H1 (cell line): ENCODE data around the gene MAGI1. TPM values are rescaled to one million over a fixed set of nuclear protein-coding genes. Genes with fewer than 3 reads are reported as not detected.

Experiments used
- CTCF ChIA-PET: fragments of 300-600 bp; sonication (Branson Sonifier 250); formaldehyde crosslinking; loops from one replicate; lab custom pipeline; 2021; ENCODE audit not compliant: partially characterized antibody; lab: Charles Lee
- POLR2A ChIA-PET: fragments of 300-600 bp; sonication (Branson Sonifier 250); formaldehyde crosslinking; loops from one replicate; lab custom pipeline; 2021; ENCODE audit warnings: inconsistent platforms; ENCODE audit not compliant: partially characterized antibody; lab: Charles Lee
- DNase-seq, 2 experiments: peaks; one replicate each; pipeline versions ENCODE4 v3.0.0 to v3.0.0-alpha.2; 2010 to 2022; ENCODE audit warnings: low spot score in 2 of 2, low read depth in 1 of 2, mixed read lengths in 1 of 2
- FAIRE-seq: peaks from 2 replicates; lab custom pipeline; 2011; peaks lifted over from hg19 to GRCh38; lab: Jason Lieb, UNC
- H2AFZ ChIP-seq: 2 replicates; pipeline ENCODE4 v1.8.1; 2012; ENCODE audit warnings: low read length, inconsistent platforms
- H2AK5ac ChIP-seq: 2 replicates; pipeline ENCODE4 v1.6.1; 2013; ENCODE audit warnings: low read depth, low read length
- H2BK120ac ChIP-seq: replicated peaks from 2 replicates; pipeline ENCODE3; 2013; ENCODE audit warnings: low read depth, low read length, inconsistent platforms
- H2BK12ac ChIP-seq: 2 replicates; pipeline ENCODE4 v1.6.1; 2013; ENCODE audit warnings: low read depth, low read length
- H2BK15ac ChIP-seq: 2 replicates; pipeline ENCODE4 v1.6.1; 2013; ENCODE audit warnings: low read length
- H2BK20ac ChIP-seq: 2 replicates; pipeline ENCODE4 v1.6.1; 2013; ENCODE audit warnings: low read length
- H2BK5ac ChIP-seq: 2 replicates; pipeline ENCODE4 v1.6.1; 2013; ENCODE audit warnings: low read depth, low read length
- H3K14ac ChIP-seq: 2 replicates; pipeline ENCODE4 v1.6.1; 2013; ENCODE audit warnings: inconsistent platforms; ENCODE audit not compliant: insufficient read length
- H3K18ac ChIP-seq: 2 replicates; pipeline ENCODE4 v1.6.1; 2013; ENCODE audit warnings: low read length; ENCODE audit errors: extremely low read depth
- H3K23ac ChIP-seq: 2 replicates; pipeline ENCODE4 v1.6.1; 2013; ENCODE audit warnings: inconsistent platforms; ENCODE audit not compliant: insufficient read length
- H3K23me2 ChIP-seq: 2 replicates; pipeline ENCODE4 v1.6.1; 2013; ENCODE audit warnings: low read depth, low read length
- H3K27ac ChIP-seq: 2 replicates; pipeline ENCODE4 v1.6.1; 2011; ENCODE audit warnings: low read depth, low read length, inconsistent platforms
- H3K27me3 ChIP-seq, 4 experiments: replicated peaks in 1 of 4; 1 replicate in 1 of 4; 2 replicates in 3 of 4; pipeline versions ENCODE4 v1.6.1 to v1.8.1; 2011 to 2013; ENCODE audit warnings: low read length in 3 of 4, mild to moderate bottlenecking in 3 of 4, inconsistent platforms in 2 of 4, mixed read lengths in 2 of 4, moderate library complexity in 1 of 4; ENCODE audit not compliant: control insufficient read depth in 3 of 4, insufficient read depth in 3 of 4; ENCODE audit errors: extremely low read depth in 1 of 4
- H3K36me3 ChIP-seq, 4 experiments: 2 replicates each; pipeline versions ENCODE4 v1.6.1 to v1.8.1; 2011 to 2013; ENCODE audit warnings: mild to moderate bottlenecking in 4 of 4, low read length in 3 of 4, moderate library complexity in 2 of 4, control low read depth in 1 of 4, inconsistent platforms in 1 of 4; ENCODE audit not compliant: insufficient read depth in 4 of 4, control insufficient read depth in 2 of 4
- H3K4ac ChIP-seq: replicated peaks from 2 replicates; pipeline ENCODE3; 2013; ENCODE audit warnings: low read length, low read depth, mixed read lengths, inconsistent platforms; ENCODE audit not compliant: insufficient read length
- H3K4me1 ChIP-seq, 4 experiments: replicated peaks in 1 of 4; 1 replicate in 1 of 4; 2 replicates in 3 of 4; pipeline versions ENCODE4 v1.6.1 to v1.8.1; 2011 to 2013; ENCODE audit warnings: low read length in 3 of 4, inconsistent platforms in 2 of 4, mixed read lengths in 1 of 4; ENCODE audit not compliant: insufficient read depth in 4 of 4, control insufficient read depth in 3 of 4
- H3K4me2 ChIP-seq, 2 experiments: 2 replicates each; pipeline versions ENCODE4 v1.6.1 to v1.8.1; 2011 to 2013; ENCODE audit warnings: low read depth in 2 of 2, low read length in 2 of 2, control low read depth in 1 of 2, inconsistent platforms in 1 of 2, mild to moderate bottlenecking in 1 of 2; ENCODE audit not compliant: insufficient read depth in 1 of 2
- H3K4me3 ChIP-seq, 4 experiments: fragments of 200-600, 300-600 bp in 1 of 4; sonication (generic), shearing (Covaris generic), sonication (Bioruptor Twin) in 1 of 4; 2 replicates each; pipeline versions ENCODE4 v1.5.1 to v1.8.1; 2011 to 2016; ENCODE audit warnings: low read length in 4 of 4, low read depth in 3 of 4, control low read depth in 2 of 4, inconsistent platforms in 2 of 4, mild to moderate bottlenecking in 2 of 4, mixed read lengths in 1 of 4, moderate library complexity in 1 of 4; ENCODE audit not compliant: insufficient read depth in 2 of 4; ENCODE audit errors: extremely low read depth in 1 of 4
- H3K56ac ChIP-seq: replicated peaks from 2 replicates; pipeline ENCODE3; 2013; ENCODE audit warnings: low read depth, mild to moderate bottlenecking, mixed read lengths, low read length, inconsistent platforms; ENCODE audit not compliant: insufficient read length
- H3K79me1 ChIP-seq: 2 replicates; pipeline ENCODE4 v1.6.1; 2013; ENCODE audit warnings: low read depth, low read length, control low read depth
- H3K79me2 ChIP-seq, 2 experiments: 2 replicates each; pipeline versions ENCODE4 v1.6.1 to v1.8.1; 2012 to 2013; ENCODE audit warnings: low read length in 2 of 2, mild to moderate bottlenecking in 2 of 2, inconsistent platforms in 1 of 2; ENCODE audit not compliant: insufficient read depth in 2 of 2, control insufficient read depth in 1 of 2
- H3K9ac ChIP-seq, 4 experiments: replicated peaks in 1 of 4; 1 replicate in 1 of 4; 2 replicates in 3 of 4; pipeline versions ENCODE4 v1.6.1 to v1.8.1; 2011 to 2013; ENCODE audit warnings: low read depth in 3 of 4, low read length in 3 of 4, control low read depth in 2 of 4, mild to moderate bottlenecking in 2 of 4, moderate library complexity in 2 of 4, inconsistent platforms in 1 of 4; ENCODE audit errors: extremely low read depth in 1 of 4
- H3K9me3 ChIP-seq, 2 experiments: 2 replicates each; pipeline versions ENCODE4 v1.6.1 to v1.8.1; 2012 to 2013; ENCODE audit warnings: mild to moderate bottlenecking in 2 of 2, moderate library complexity in 2 of 2, control low read depth in 1 of 2, inconsistent platforms in 1 of 2, low read depth in 1 of 2, low read length in 1 of 2, mixed read lengths in 1 of 2; ENCODE audit not compliant: insufficient read depth in 2 of 2
- H4K20me1 ChIP-seq, 2 experiments: replicated peaks in 1 of 2; 2 replicates each; pipeline versions ENCODE3 to v1.8.1; 2011 to 2013; ENCODE audit warnings: inconsistent platforms in 2 of 2, low read length in 2 of 2, mild to moderate bottlenecking in 1 of 2; ENCODE audit not compliant: insufficient read depth in 2 of 2, control insufficient read depth in 1 of 2
- H4K5ac ChIP-seq: 2 replicates; pipeline ENCODE4 v1.6.1; 2013; ENCODE audit warnings: low read length, low read depth, mixed read lengths, inconsistent platforms; ENCODE audit not compliant: insufficient read length
- H4K8ac ChIP-seq: 2 replicates; pipeline ENCODE4 v1.8.0; 2013; ENCODE audit warnings: mild to moderate bottlenecking, moderate library complexity, low read length, inconsistent platforms; ENCODE audit not compliant: insufficient read depth; ENCODE audit errors: extremely low read depth
- H4K91ac ChIP-seq: replicated peaks from 2 replicates; pipeline ENCODE3; 2013; ENCODE audit warnings: low read length, mixed read lengths, inconsistent platforms; ENCODE audit not compliant: insufficient read length
- GABPA ChIP-seq: IDR thresholded peaks from 2 replicates; pipeline ENCODE4 v1.6.1; 2011; ENCODE audit warnings: mild to moderate bottlenecking, low read length, moderate library complexity, borderline replicate concordance; ENCODE audit not compliant: insufficient read depth
- GTF2F1 ChIP-seq: IDR thresholded peaks from 2 replicates; pipeline ENCODE4 v1.6.1; 2012; ENCODE audit warnings: low read depth, low read length, improper control_type of control experiment, borderline replicate concordance
- KDM4A ChIP-seq: IDR thresholded peaks from one replicate; pipeline ENCODE4 v1.7.1; 2012; ENCODE audit warnings: low read depth, mild to moderate bottlenecking, moderate library complexity, low read length, inconsistent platforms; ENCODE audit not compliant: severe bottlenecking
- MAFK ChIP-seq: IDR thresholded peaks from 2 replicates; pipeline ENCODE4 v1.6.1; 2012; ENCODE audit warnings: low read depth, mild to moderate bottlenecking, improper control_type of control experiment, low read length
- MAX ChIP-seq: IDR thresholded peaks from 2 replicates; pipeline ENCODE4 v1.6.1; 2012; ENCODE audit warnings: inconsistent platforms
- NRF1 ChIP-seq: IDR thresholded peaks from 2 replicates; pipeline ENCODE4 v1.6.1; 2011; ENCODE audit warnings: mild to moderate bottlenecking, low read depth, low read length, improper control_type of control experiment
- RFX5 ChIP-seq: IDR thresholded peaks from 2 replicates; pipeline ENCODE4 v1.6.1; 2011; ENCODE audit warnings: low read depth, low read length, improper control_type of control experiment, borderline replicate concordance
- SIN3A ChIP-seq, 2 experiments: IDR thresholded peaks in 1 of 2; conservative IDR thresholded peaks in 1 of 2; 2 replicates each; pipeline ENCODE4 v1.6.1; 2011 to 2012; ENCODE audit warnings: low read length in 2 of 2, improper control_type of control experiment in 1 of 2, low read depth in 1 of 2, mild to moderate bottlenecking in 1 of 2
- SIRT6 ChIP-seq: IDR thresholded peaks from one replicate; pipeline ENCODE4 v1.7.1; 2012; ENCODE audit warnings: low read length, inconsistent platforms
- USF2 ChIP-seq: IDR thresholded peaks from 2 replicates; pipeline ENCODE4 v1.6.1; 2011; ENCODE audit warnings: low read length, improper control_type of control experiment
- WGBS, 2 experiments: shearing (Covaris generic) in 1 of 2; methylation state at CpG; one replicate each; pipeline versions ENCODE4 v1.1.6 to v1.1.7; 2013 to 2015; ENCODE audit warnings: low lambda C conversion rate in 2 of 2, mixed read lengths in 2 of 2, inconsistent platforms in 1 of 2, low coverage in 1 of 2, missing lambda C conversion rate in 1 of 2; ENCODE audit not compliant: insufficient replicate concordance in 2 of 2, insufficient coverage in 1 of 2, insufficient read length in 1 of 2; ENCODE audit errors: extremely low coverage in 1 of 2, missing lambda C conversion rate in 1 of 2; 5-methylcytosine and 5-hydroxymethylcytosine counted together
- polyA plus RNA-seq, 7 experiments: library from polyadenylated mRNA; depleted of rRNA in 3 of 7; stranded (reverse) in 5 of 7; unstranded in 2 of 7; fragments of >200 nt in 5 of 7; fragments of 200-250 nt in 2 of 7; gene quantifications; 1 replicate in 5 of 7; 2 replicates in 1 of 7; 4 replicates in 1 of 7; pipeline versions ENCODE4 v1.2.1 to v1.2.3, GENCODE V29; 2011 to 2013; ENCODE audit warnings: missing spikeins in 2 of 7, mixed read lengths in 2 of 7
- total RNA-seq: library from RNA; stranded (reverse); fragmentation: NEBNext Ultra II Directional; extraction: Animal tissue kit (Norgen Biotek cat#: 25700); gene quantifications from 2 replicates; pipeline ENCODE4 v1.2.1, GENCODE V29; 2021

The MAGI1 gene
- total and polyA plus RNA-seq, 2 of the 8 experiments (the other 6 are each of a cell fraction or from before 2014, with no cell fraction given) = 19.8 to 78.0 TPM

GRCh38 chr3:65955792-65956477 is 82.8 kb downstream of the MAGI1 start:
- no peaks in the 10 kb centered on the region for H3K9me3 ChIP-seq
- ChIA-PET POLR2A (interaction anchor here (1.3 kb wide), 1 partner anchor 81 kb away, joined by 7 read pairs; no protein-coding TSS in a partner anchor), CTCF (interaction anchor here (0.9 to 2.0 kb wide), 4 partner anchors 9 to 786 kb away, joined by 3 to 5 read pairs (median 4); no protein-coding TSS in a partner anchor)
- H3K79me2 ChIP-seq = peaks cover 0 to 39% of the 10 kb centered on the region in 2 experiments; a peak in 2 of 4 replicates
- no peak overlapping the region for H3K4ac ChIP-seq
- H3K79me1 ChIP-seq = no peaks in the 10 kb centered on the region; the same call in 1 of the 2 replicates
- H2BK15ac ChIP-seq = no peak overlapping the region
- no peak overlapping the region for H4K8ac ChIP-seq
- H2BK20ac ChIP-seq = no peak overlapping the region
- no peak overlapping the region for H2AFZ ChIP-seq
- no peak overlapping the region for H3K9ac ChIP-seq
- no peak overlapping the region for H3K4me3 ChIP-seq
- H3K14ac ChIP-seq = no peak overlapping the region
- H3K4me2 ChIP-seq = no peak overlapping the region
- H2BK5ac ChIP-seq = no peak overlapping the region
- DNase-seq (no peak), FAIRE-seq (no peak)
- WGBS, 2 experiments = 86% methylated on average over 10 of the region's 10 CpGs; no CpG with 5 or more reads in 1 of the 2 experiments
- peak overlapping the region; percentile 41; the same call in 1 of the 2 replicates for H2BK12ac ChIP-seq
- H3K56ac ChIP-seq = no peak overlapping the region
- no peak overlapping the region for H3K23ac ChIP-seq
- H2BK120ac ChIP-seq = no peak overlapping the region
- H3K27ac ChIP-seq = no peak overlapping the region
- no peak overlapping the region for H2AK5ac ChIP-seq
- H3K23me2 ChIP-seq = no peaks in the 10 kb centered on the region
- no peaks in the 10 kb centered on the region for H3K36me3 ChIP-seq
- peaks cover 11 to 24% (median 21%) of the 10 kb centered on the region in 4 experiments for H3K4me1 ChIP-seq
- no peak overlapping the region for H3K18ac ChIP-seq
- no peaks in the 10 kb centered on the region for H4K20me1 ChIP-seq
- no peak overlapping the region for H4K91ac ChIP-seq
- H3K27me3 ChIP-seq = no peaks in the 10 kb centered on the region
- H4K5ac ChIP-seq = no peak overlapping the region
- TF ChIP-seq GTF2F1 (no peak), NRF1 (no peak), RFX5 (no peak), GABPA (no peak), SIRT6 (no peak), KDM4A (no peak), USF2 (no peak), SIN3A (conservative IDR thresholded peaks at IDR 0.05 in 1 of 2, IDR thresholded peaks at IDR 0.05 in 1 of 2; ENCODE audit: low read depth in 1 of 2, low read length in 2 of 2) (no peak), MAX (no peak), MAFK (no peak)
